ENCODE measurements around the gene NRP2. TPM values are rescaled to one million over a fixed set of nuclear protein-coding genes. Genes with fewer than 3 reads are reported as not detected.

The NRP2 gene
- total and polyA plus RNA-seq, 11 donors, result 2.0 to 57.5 (median 4.7) TPM

GRCh38 chr2:205659922-205660321 lies 22.4 kb upstream of the NRP2 start:
- no peak for TF ChIP-seq CTCF (IDR thresholded peaks at IDR 0.05)
- Histone ChIP-seq H3K4me3 (no peak overlapping the region), H3K9me3 (no peaks in the 10 kb centered on the region), H3K27me3 (no peaks in the 10 kb centered on the region), H3K27ac (no peak overlapping the region), H3K4me1 (peaks cover 0 to 11% (median 2%) of the 10 kb centered on the region in 12 donors), H3K36me3 (no peaks in the 10 kb centered on the region)
- DNase-seq (no peak), ATAC-seq (no peak)
- intact Hi-C loops (cut with DNase I), result no loop called here
- 78 to 90% (median 80%) methylated on average over 7 to 8 of the region's 8 CpGs for WGBS, 4 donors

DNA sequence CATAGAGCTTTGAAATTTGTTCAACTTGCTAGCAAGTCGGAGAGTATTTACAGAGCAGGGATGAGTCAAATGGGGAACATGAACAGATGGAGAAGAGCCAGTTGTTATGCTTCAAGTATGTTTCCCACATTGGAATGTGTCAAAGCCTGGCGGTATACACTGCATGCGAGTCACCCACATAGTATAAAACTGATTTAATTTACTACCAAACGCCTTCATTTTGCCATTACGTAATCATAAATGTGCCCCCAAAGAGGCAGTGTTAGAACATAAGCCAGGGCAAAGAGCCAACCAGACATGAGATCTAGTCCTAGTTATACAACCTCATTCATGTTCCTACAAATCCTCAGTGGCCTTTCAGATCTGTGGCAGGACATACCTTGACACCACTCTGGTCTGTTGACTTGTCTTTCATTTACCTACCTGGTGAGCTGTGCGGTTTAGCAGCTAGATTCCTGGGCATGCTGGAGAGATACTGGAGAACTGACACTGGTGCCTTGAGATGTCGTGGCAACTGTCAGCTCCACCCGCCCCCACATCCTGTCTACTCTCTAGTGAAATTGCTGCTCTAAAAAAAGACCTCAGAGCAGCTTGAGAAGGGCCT lies 21.7 kb upstream of the NRP2 start:
- Histone ChIP-seq H3K4me1 (peaks cover 0 to 11% (median 2%) of the 10 kb centered on the region in 12 donors), H3K27me3 (no peaks in the 10 kb centered on the region), H3K27ac (peak overlapping the region in 2 of 12 donors; percentile 34 to 48), H3K36me3 (no peaks in the 10 kb centered on the region), H3K4me3 (no peak overlapping the region), H3K9me3 (no peaks in the 10 kb centered on the region)
- DNase-seq (peak in 2 of 5 donors; percentile 30 to 39), ATAC-seq (peak in 3 of 4 donors; percentile 13 to 80 (median 62))
- no peak for TF ChIP-seq CTCF (IDR thresholded peaks at IDR 0.05)
- no peak for TF ChIP-seq POLR2A (IDR thresholded peaks at IDR 0.05)
- intact Hi-C loops (cut with DNase I), result no loop called here
- WGBS, 4 donors, result 47 to 53% (median 50%) methylated on average over 8 of the region's 8 CpGs

- H3K4me3 ChIP-seq, result no peak overlapping the region
- no peaks in the 10 kb centered on the region for H3K36me3 ChIP-seq
- H3K9me3 ChIP-seq, result no peaks in the 10 kb centered on the region
- TF ChIP-seq POLR2A (IDR thresholded peaks at IDR 0.05) (no peak), CTCF (IDR thresholded peaks at IDR 0.05) (no peak)
- no peak for ATAC-seq
- H3K27me3 ChIP-seq, result no peaks in the 10 kb centered on the region
- no peak for DNase-seq
- no peak overlapping the region for H3K27ac ChIP-seq
- H3K4me1 ChIP-seq, result peaks cover 0 to 11% (median 2%) of the 10 kb centered on the region in 12 donors
- WGBS, 4 donors, result 90 to 94% (median 93%) methylated on average over 5 of the region's 5 CpGs
- intact Hi-C loops (cut with DNase I), result no loop called here
Observed at GRCh38 chr2:205661281-205661680, 21.0 kb upstream of the NRP2 start.

GRCh38 chr2:205662206-205662965 lies 19.9 kb upstream of the NRP2 start:
- WGBS, 4 donors, result 90 to 95% (median 91%) methylated on average over 3 of the region's 3 CpGs
- no peaks in the 10 kb centered on the region for H3K27me3 ChIP-seq
- H3K27ac ChIP-seq, result no peak overlapping the region
- H3K4me3 ChIP-seq, result no peak overlapping the region
- H3K4me1 ChIP-seq, result peaks cover 0 to 11% (median 2%) of the 10 kb centered on the region in 12 donors
- H3K36me3 ChIP-seq, result no peaks in the 10 kb centered on the region
- no peak for TF ChIP-seq POLR2A (IDR thresholded peaks at IDR 0.05)
- TF ChIP-seq CTCF (IDR thresholded peaks at IDR 0.05), result no peak
- ATAC-seq, result no peak
- DNase-seq, result no peak
- H3K9me3 ChIP-seq, result peaks cover 0 to 2% (median 0%) of the 10 kb centered on the region in 12 donors
- intact Hi-C loops (cut with DNase I), result no loop called here
